Upper lobe of left lung (tissue), 6 donors: Measurements from ENCODE around the gene EIF4E1B. TPM values are rescaled to one million over a fixed set of nuclear protein-coding genes. Genes with fewer than 3 reads are reported as not detected.

ENCODE experiments used
- ATAC-seq, 2 donors: fragments of 200-7000 bp; cut with Tn5 transposase; one replicate each; pipeline ENCODE4 v1.9.1; 2022; ENCODE audit warnings: mild to moderate bottlenecking in 2 of 2, moderate library complexity in 2 of 2; ENCODE audit not compliant: low FRiP score in 2 of 2
- DNase-seq, 2 donors: peaks; one replicate each; pipeline ENCODE4 v3.0.0-alpha.2; 2019 to 2020
- H3K27ac ChIP-seq, 4 donors: fragments of 200-600 bp; sonication (generic); one replicate each; pipeline ENCODE4 v1.5.1; 2016 to 2019
- H3K27me3 ChIP-seq, 4 donors: fragments of 200-600 bp; sonication (generic); one replicate each; pipeline ENCODE4 v1.5.1; 2017 to 2019
- H3K36me3 ChIP-seq, 4 donors: fragments of 200-600 bp; sonication (generic); one replicate each; pipeline ENCODE4 v1.5.1; 2016 to 2019
- H3K4me1 ChIP-seq, 4 donors: fragments of 200-600 bp; sonication (generic); one replicate each; pipeline ENCODE4 v1.5.1; 2018 to 2019
- H3K4me3 ChIP-seq, 4 donors: fragments of 200-600 bp; sonication (generic); one replicate each; pipeline ENCODE4 v1.5.1; 2017 to 2019; ENCODE audit warnings: mild to moderate bottlenecking in 2 of 4, moderate library complexity in 1 of 4
- H3K9me3 ChIP-seq, 4 donors: fragments of 200-600 bp; sonication (generic); one replicate each; pipeline ENCODE4 v1.5.1; 2018 to 2019
- EP300 ChIP-seq, 4 donors: sonication (generic); formaldehyde crosslinking; IDR thresholded peaks; one replicate each; pipeline ENCODE4 v1.5.1; 2017; ENCODE audit warnings: antibody characterized with exemption in 4 of 4, control low read depth in 2 of 4
- POLR2A ChIP-seq, 4 donors: fragments of 450-650 bp; IDR thresholded peaks; one replicate each; pipeline ENCODE4 v1.5.1; 2016 to 2017; ENCODE audit warnings: antibody characterized with exemption in 4 of 4, mild to moderate bottlenecking in 2 of 4
- POLR2AphosphoS5 ChIP-seq, 2 donors: sonication (generic); formaldehyde crosslinking; IDR thresholded peaks; one replicate each; pipeline ENCODE4 v1.5.1; 2017; ENCODE audit warnings: antibody characterized with exemption in 2 of 2
- WGBS, 2 donors: methylation state at CpG; one replicate each; pipeline ENCODE4 v1.1.5; 2017 to 2018; 5-methylcytosine and 5-hydroxymethylcytosine counted together
- total RNA-seq, 6 donors: library from RNA; depleted of rRNA in 4 of 6; stranded (reverse); fragments of >200 nt in 4 of 6; gene quantifications; one replicate each; pipeline versions ENCODE4 v1.1.0 to v1.2.1, GENCODE V29; 2016 to 2021
- TF ChIP-seq, protein P1 (sequence below), 6 experiments: fragments of 450-650 bp in 4 of 6; fragments of 200-600 bp in 2 of 6; sonication (generic) in 2 of 6; IDR thresholded peaks; one replicate each; pipeline ENCODE4 v1.5.1; 2016 to 2019; ENCODE audit warnings: antibody characterized with exemption in 6 of 6
- donor health status: DM: no; HTN: no; CAD: no; lungs with moderate emphysema.
- donor health status: DM: no; HTN: yes; CAD: no; lungs with severe emphysema.

EIF4E1B gene
- total RNA-seq, 6 donors from 2014 or later: not detected

DNA sequence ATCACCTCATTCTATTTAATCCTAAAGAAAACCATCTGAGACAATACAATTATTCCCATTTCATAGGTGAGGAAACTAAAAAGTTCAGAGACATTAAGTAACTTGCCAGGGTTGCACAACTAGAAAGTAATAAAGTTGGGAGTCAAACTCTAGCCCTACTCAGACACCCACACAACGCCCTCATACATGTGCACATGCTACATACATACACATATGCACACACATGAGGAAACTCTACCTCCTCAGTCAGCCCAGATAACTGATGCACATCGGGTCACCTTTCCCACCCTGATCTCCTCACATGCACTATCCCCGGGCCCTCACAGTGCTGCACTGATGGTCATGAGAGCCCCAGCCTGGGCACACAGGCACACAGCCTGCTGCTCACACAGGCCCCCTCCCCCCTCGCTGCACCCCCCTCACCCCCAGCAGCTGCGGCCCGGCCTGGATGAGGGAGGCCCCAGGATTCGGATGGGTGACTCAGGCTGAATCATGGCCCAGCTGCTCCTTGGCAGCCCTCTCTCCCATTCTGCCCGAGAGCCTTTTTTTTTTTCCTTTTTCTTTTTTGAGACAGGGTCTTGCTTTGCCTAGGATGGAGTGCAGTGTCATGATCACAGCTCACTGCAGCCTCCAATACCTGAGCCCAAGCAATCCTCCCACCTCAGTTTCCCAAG lies 15.5 kb upstream of the EIF4E1B start:
- H3K27ac ChIP-seq: no peak overlapping the region
- H3K4me1 ChIP-seq: peaks cover 13 to 23% (median 17%) of the 10 kb centered on the region in 4 donors
- 59 to 66% methylated on average over 7 to 8 of the region's 8 CpGs for WGBS, 2 donors
- H3K36me3 ChIP-seq: no peaks in the 10 kb centered on the region
- DNase-seq (no peak), ATAC-seq (no peak)
- H3K4me3 ChIP-seq: no peak overlapping the region
- H3K9me3 ChIP-seq: no peaks in the 10 kb centered on the region
- peaks cover 0 to 22% (median 17%) of the 10 kb centered on the region in 4 donors for H3K27me3 ChIP-seq
- TF ChIP-seq POLR2AphosphoS5 (IDR thresholded peaks at IDR 0.05): no peak
- no peak for TF ChIP-seq EP300 (IDR thresholded peaks at IDR 0.05)
- TF ChIP-seq, protein P1, sequence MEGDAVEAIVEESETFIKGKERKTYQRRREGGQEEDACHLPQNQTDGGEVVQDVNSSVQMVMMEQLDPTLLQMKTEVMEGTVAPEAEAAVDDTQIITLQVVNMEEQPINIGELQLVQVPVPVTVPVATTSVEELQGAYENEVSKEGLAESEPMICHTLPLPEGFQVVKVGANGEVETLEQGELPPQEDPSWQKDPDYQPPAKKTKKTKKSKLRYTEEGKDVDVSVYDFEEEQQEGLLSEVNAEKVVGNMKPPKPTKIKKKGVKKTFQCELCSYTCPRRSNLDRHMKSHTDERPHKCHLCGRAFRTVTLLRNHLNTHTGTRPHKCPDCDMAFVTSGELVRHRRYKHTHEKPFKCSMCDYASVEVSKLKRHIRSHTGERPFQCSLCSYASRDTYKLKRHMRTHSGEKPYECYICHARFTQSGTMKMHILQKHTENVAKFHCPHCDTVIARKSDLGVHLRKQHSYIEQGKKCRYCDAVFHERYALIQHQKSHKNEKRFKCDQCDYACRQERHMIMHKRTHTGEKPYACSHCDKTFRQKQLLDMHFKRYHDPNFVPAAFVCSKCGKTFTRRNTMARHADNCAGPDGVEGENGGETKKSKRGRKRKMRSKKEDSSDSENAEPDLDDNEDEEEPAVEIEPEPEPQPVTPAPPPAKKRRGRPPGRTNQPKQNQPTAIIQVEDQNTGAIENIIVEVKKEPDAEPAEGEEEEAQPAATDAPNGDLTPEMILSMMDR (IDR thresholded peaks at IDR 0.05): no peak
- TF ChIP-seq POLR2A (IDR thresholded peaks at IDR 0.05): no peak

DNA sequence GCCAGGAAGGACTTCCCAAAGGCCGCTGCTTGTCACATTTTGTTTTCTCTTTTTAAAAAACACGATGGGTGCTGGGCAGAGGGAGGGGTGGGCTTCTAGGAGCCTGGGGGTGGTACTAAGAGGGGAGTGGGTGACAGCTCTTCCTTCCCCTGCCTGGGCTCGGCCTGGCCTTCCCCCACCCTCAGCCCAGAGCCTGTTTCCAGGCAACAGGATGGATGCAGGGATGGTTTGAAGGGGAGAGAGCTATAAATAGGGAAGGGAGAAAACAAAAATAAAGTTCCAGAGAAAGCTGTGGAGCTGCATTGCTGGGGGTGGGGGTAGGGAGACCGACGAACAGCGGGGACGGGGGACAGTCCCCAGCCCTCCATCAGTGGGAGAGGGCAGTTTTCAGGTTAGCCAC lies 14.0 kb upstream of the EIF4E1B start:
- H3K4me3 ChIP-seq: no peak overlapping the region

DNA sequence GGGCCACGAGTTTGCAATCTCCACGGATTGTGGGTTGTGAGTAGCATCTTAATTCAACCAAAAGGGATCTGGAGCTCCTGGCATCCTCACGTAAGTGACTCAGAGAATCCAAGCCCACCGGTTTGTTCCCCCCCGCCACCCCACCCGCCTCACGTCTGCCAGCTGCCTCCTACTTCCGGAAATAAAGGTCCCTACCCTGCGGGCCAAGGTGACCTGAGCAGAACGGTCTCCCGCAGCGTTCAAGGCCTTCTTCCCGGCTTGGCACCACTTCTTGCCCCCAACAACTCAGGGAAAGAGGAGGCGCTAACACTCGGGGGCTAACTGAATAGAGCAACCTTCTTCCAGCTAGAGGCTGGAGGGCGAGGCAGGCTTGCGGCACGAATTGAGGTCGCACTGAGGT lies 11.7 kb upstream of the EIF4E1B start:
- H3K36me3 ChIP-seq: no peaks in the 10 kb centered on the region
- H3K4me3 ChIP-seq: peak overlapping the region in 1 of 4 donors; percentile 6
- TF ChIP-seq EP300 (IDR thresholded peaks at IDR 0.05) (no peak), POLR2AphosphoS5 (IDR thresholded peaks at IDR 0.05) (no peak), POLR2A (IDR thresholded peaks at IDR 0.05) (no peak)
- TF ChIP-seq, protein P1 (IDR thresholded peaks at IDR 0.05): no peak
- peaks cover 0 to 43% (median 30%) of the 10 kb centered on the region in 4 donors for H3K27me3 ChIP-seq
- ATAC-seq (no peak), DNase-seq (no peak)
- H3K4me1 ChIP-seq: peaks cover 16 to 22% (median 18%) of the 10 kb centered on the region in 4 donors
- WGBS, 2 donors: 22 to 50% methylated on average over 5 to 19 of the region's 19 CpGs
- H3K9me3 ChIP-seq: no peaks in the 10 kb centered on the region
- no peak overlapping the region for H3K27ac ChIP-seq

More for the DNA sequence above, 14.0 kb upstream of the EIF4E1B start:
- H3K27me3 ChIP-seq: peaks cover 0 to 37% (median 28%) of the 10 kb centered on the region in 4 donors
- WGBS, 2 donors: 57 to 63% methylated on average over 7 of the region's 7 CpGs
- no peak for DNase-seq
- TF ChIP-seq, protein P1 (IDR thresholded peaks at IDR 0.05): no peak
- TF ChIP-seq EP300 (IDR thresholded peaks at IDR 0.05): no peak
- TF ChIP-seq POLR2AphosphoS5 (IDR thresholded peaks at IDR 0.05): no peak
- no peak for TF ChIP-seq POLR2A (IDR thresholded peaks at IDR 0.05)
- no peak overlapping the region for H3K27ac ChIP-seq
- no peaks in the 10 kb centered on the region for H3K36me3 ChIP-seq
- ATAC-seq: no peak
- peaks cover 16 to 22% (median 18%) of the 10 kb centered on the region in 4 donors for H3K4me1 ChIP-seq
- H3K9me3 ChIP-seq: no peaks in the 10 kb centered on the region

DNA sequence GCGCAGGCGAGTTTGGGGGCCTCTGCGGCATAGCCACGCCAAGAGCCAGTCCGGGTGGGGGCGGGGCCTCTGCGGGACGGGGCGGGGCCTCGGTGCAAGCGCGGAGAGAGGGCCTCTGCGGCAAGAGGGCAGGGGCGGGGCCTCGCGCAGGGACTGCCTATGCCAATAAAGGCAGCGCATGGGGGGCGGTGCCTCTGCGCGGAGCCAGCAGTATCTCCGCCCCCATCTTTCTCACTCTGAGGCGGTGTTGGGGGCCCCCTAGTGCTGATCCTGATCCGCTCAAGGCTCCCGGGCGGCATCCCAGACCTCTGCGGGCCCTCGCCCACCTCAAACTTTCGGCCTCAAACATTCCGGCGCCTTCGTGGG lies 11.3 kb upstream of the EIF4E1B start:
- DNase-seq (peak; percentile 48 to 90), ATAC-seq (peak; percentile 24 to 62)
- Histone ChIP-seq H3K27me3 (peaks cover 0 to 43% (median 30%) of the 10 kb centered on the region in 4 donors), H3K9me3 (no peaks in the 10 kb centered on the region), H3K4me3 (peak overlapping the region in 1 of 4 donors; percentile 6), H3K4me1 (peaks cover 16 to 22% (median 18%) of the 10 kb centered on the region in 4 donors), H3K27ac (no peak overlapping the region), H3K36me3 (no peaks in the 10 kb centered on the region)
- TF ChIP-seq, protein P1 (IDR thresholded peaks at IDR 0.05): peak in 3 of 6 experiments; percentile 11 to 18 (median 14)
- no peak for TF ChIP-seq POLR2AphosphoS5 (IDR thresholded peaks at IDR 0.05)
- 3 to 11% methylated on average over 5 to 18 of the region's 31 CpGs for WGBS, 2 donors
